CD4-positive, alpha-beta T cell treated with Interleukin-1 beta for 1 hour (primary cell): Measurements from ENCODE around the gene POGK.
A peak's percentile ranks its signal among the peaks of the same experiment; 100 is the strongest.
"Not testable (repeated sequence)": the region's sequence is repeated elsewhere in the genome, so short reads cannot be mapped to it uniquely, and the experiment has no call there.

ENCODE experiments used
- DNase-seq, 2 donors: peaks; one replicate each; pipeline ENCODE4 v3.0.0-alpha.2; 2020 to 2022

The POGK gene

DNA sequence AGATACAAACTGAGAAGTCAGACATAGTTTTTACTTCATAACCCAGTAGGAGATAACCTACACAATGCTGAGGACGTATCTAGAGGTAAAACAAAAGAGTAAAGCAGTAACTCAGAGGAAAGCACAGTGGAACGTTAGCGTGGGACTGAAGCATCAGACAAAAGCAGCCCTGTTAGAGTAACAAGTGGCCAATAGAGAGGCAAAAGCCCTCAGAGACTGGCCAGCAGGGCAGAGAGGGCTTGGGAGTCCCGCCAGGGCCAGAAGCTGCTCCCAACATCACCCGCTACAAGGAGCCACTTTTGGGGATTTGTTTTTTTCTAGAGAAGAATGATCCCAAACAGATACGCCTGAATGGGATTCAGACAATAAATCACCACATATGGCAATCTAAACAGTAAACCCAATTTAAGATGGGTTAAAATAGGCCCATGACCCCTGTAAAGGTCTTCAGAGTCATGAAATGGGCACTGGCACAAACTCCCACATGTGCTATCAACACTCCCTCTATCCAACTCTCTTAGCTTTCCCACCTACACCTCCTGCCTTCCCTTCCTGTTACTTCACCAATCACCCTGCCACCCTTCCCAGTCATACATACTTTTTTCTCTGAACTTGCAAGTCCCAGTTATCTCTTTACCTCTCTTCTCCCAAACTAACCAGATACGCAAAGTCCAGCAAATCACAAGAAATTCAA is 19.6 kb downstream of the POGK start:
- no peak for DNase-seq

GRCh38 chr1:166859597-166859996 is 20.3 kb downstream of the POGK start:
- DNase-seq, result no peak

GRCh38 chr1:166865926-166866325 is 26.7 kb downstream of the POGK start:
- DNase-seq, result no peak

DNA sequence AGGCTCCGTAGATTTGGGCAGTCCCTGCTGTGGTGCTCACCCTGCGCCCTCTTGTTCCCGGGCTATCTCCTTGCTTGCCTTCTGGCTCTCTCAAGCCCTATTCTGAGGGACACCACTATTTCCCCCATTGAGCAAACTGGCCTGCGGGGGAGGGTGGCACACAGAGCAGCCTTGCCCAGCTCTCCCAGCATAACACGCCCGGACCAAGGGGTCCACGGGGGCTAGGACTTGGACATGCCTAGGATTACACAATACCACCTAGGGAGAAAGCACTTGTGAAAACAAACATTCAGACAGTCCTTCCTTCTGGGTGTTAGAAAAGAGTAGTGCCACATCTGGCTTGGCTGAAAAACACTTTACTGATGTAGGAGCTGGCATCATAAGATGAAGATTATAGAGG is 29.4 kb downstream of the POGK start:
- no peak for DNase-seq

DNA sequence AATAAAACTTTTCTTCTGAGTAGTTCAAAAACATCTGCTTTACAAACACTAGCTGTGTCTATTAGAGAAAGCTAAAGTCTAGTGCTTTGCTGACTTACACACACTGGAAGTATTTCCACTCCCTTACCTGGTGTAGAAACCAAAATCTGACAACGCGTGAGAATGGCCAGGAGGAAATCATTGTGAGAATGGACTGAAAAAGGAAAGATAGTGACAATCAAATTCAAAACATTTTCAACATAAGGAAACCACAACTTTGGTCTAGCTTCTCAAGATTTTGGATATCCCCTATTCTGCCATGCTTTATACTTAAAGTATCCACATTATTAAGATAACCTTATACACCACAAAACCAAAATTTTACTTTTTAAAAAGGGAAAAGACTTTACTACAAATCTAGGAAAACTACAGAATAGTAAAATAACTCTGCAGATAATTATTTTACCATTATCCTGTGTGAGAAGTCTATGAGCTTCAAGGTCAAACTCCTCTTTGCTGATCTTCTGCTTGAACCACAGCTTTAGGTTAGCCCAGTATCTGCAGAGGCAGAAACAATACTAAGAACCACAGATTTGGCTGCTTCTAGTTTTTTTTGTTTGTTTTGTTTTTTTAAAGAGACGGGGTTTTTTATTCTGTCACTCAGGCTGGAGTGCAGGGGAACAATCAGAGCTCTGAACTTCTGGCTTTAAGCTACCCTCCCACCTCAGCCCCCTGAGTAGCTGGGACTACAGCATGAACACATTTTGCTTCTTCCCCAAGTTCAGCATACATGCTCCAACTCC is 30.2 kb downstream of the POGK start:
- no peak for DNase-seq

DNA sequence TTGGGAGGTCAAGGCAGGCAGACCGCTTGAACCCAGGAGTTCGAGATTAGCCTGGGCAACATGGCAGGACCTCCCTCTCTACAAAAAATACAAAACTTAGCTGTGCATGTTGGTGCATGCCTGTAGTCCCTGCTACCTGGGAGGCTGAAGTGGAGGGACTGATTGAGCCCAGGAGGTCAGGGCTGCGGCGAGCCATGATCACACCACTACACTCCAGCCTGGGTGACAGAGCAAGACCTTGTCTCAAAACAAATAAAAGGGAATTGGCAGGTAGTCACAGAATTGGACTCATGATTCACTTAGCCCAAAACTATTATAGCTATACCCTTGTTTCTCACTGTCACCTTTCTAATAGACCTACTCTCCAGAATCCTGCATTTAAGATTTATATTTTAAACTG is 31.3 kb downstream of the POGK start:
- no peak for DNase-seq

GRCh38 chr1:166874464-166874863 is 35.2 kb downstream of the POGK start:
- DNase-seq, result no peak

GRCh38 chr1:166875302-166875733 is 36.0 kb downstream of the POGK start:
- no peak for DNase-seq

DNA sequence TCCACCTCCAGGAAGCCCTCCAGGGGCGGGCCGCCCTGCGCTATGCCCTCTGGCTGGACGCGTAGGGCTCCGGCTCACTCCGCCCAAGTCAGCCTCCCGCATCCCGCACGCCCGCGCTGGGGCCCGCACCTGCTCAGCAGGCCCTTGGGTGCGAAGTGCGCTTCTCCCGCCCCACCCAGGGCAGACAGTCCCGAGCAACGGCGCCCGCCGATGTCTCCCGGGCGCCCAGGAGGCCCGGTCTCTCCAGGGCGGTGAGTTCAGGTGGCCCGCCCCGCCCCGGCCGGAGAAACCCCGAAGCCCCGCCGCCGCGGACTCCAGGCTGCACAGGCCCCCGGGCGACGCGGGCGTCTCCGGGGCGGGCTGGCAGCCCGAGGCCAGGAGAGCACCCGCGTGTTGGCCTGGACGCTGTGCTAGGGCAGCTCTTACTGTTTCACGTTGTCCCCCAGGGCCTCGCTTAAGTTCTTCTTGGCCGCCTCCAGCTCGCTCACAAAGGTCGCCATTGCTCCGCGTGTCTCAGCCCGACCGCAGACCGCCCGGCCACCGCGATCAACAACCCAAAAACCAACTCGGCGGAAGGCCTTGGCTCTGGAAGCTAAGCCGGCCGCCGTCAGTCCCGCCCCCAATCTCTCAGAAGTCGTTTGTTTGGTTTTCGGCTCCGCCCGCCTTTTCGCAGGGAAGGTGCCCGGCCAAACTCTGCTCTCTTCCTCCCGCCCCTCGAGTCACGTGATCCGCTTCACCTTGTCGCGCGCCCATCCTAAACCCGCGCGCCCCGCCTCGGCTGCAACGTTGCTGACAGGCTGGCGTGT is 36.7 kb downstream of the POGK start, which contains the start of gene TADA1:
TADA1 (minus strand) TSS at position 531 of the 806 bp plus-strand sequence; CDS start at position 500, 31 bp downstream.
- DNase-seq, result peak; percentile 95 to 97

DNA sequence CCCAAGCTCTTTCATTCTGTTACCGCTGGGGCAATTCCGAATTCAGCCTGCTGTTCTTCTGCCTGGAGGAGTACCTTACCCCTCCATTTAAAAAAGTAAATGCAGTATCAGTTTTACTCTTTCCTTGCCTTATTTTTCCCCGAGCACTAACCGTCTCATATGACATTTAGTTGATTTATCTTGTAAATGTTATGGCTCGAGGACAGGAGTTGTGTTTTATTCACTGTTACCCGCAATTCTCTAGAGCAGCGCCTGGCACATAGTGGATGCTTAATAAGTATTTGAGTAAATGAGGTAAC is 37.2 kb downstream of the POGK start:
- no peak for DNase-seq

DNA sequence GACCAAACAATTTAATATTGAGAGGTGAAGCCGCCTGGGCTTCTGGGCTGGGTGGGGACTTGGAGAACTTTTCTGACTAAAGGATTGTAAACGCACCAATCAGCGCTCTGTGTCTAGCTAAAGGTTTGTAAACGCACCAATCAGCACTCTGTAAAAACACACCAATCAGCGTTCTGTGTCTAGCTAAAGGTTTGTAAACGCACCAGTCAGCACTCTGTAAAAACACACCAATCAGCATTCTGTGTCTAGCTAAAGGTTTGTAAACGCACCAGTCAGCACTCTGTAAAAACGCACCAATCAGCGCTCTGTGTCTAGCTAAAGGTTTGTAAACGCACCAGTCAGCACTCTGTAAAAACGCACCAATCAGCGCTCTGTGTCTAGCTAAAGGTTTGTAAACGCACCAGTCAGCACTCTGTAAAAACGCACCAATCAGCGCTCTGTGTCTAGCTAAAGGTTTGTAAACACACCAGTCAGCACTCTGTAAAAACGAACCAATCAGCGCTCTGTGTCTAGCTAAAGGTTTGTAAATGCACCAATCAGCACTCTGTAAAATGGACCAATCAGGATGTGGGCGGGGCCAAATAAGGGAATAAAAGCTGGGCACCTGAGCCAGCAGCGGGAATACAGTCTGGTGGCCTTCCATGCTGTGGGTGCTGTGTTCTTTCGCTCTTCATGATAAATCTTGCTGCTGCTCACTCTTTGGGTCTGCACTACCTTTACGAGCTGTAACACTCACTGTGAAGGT is 39.1 kb downstream of the POGK start:
- DNase-seq, result not testable (repeated sequence)

GRCh38 chr1:166882893-166883292 is 43.6 kb downstream of the POGK start:
- DNase-seq, result no peak

GRCh38 chr1:166884040-166884642 is 44.9 kb downstream of the POGK start:
- DNase-seq, result peak; percentile 19 to 22

GRCh38 chr1:166884971-166885370 is 45.7 kb downstream of the POGK start:
- DNase-seq, result no peak

DNA sequence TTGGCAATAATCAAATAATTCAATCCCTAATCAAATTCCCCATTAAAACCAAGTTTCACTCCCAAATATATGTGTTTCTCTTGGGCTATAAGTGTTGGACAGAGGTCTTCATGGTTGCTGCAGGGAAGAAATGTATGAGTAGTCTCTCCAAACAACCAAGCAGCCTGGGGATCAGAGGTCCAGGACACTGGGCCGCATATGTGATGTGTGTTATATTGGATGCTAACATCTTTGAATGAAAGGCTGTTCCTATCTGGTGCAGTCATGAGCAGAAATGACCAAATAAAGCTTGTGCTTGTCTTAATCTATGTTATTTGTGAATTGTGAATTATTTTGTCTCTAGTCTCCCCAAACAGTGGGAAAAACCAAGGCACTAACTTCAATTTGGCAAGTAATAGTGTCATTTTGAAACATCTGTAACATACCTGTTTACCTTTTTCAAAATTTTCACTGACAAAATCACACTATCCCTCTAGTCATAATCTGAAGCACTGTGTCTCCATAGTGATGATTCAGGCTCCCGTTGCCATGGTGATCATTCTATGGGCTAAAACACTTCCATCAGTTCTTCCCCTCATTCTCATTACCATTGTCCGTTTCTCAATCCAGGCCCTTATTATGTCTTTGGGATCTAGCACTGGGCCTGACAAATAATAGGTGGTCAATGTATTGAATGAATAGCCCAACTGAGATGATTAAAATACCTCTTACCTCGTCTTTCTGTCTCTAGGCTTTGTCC is 49.3 kb downstream of the POGK start:
- no peak for DNase-seq

DNA sequence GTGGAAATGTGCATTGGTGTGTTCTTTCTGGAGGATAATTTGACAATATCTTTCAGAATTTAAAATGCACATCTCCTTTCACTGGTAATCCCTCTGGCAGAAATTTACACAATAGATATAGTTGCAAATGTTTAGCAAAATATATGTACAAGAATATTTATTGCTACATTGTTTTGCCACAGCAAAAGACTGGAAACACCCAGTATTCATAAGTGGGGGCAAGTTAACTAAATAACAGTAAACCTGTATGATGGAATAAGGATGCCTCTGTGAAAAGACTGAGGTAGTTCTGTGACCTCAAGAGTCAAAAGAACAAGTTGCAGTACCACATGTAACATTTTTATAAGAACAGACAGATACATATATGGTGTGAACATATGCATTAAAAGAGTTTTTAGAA is 50.5 kb downstream of the POGK start:
- DNase-seq, result no peak

- no peak for DNase-seq
Observed at GRCh38 chr1:166895766-166896165, 56.5 kb downstream of the POGK start.

- DNase-seq, result no peak
Observed at GRCh38 chr1:166899769-166900168, 60.5 kb downstream of the POGK start.

DNA sequence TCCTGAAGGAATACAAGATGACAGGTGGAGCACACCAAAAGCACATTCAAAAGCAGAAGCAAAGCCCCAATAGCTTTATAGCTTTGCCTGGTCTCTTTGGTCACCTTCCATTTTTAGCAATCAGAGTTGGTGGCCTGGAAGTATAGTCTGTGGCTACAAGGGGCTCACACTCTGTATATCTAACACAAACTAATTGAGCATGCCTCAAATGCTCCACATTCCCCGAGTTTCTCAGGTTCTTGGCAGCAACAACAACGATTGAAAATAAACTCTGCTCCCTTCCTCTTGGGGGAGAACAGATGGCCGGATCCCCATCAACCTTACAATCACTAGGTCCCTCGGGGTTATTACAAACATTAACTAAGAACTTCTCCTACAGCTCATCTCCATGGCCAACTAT is 61.7 kb downstream of the POGK start:
- DNase-seq, result no peak

GRCh38 chr1:166902279-166902678 is 63.0 kb downstream of the POGK start:
- peak in 1 of 2 donors; percentile 28 for DNase-seq

GRCh38 chr1:166903232-166903631 is 64.0 kb downstream of the POGK start:
- peak in 1 of 2 donors; percentile 9 for DNase-seq

- DNase-seq, result no peak
Observed at GRCh38 chr1:166905136-166905535, 65.9 kb downstream of the POGK start.
